Spleen (tissue), 11 donors: ENCODE results near the gene DOCK11. TPM values are rescaled to one million over a fixed set of nuclear protein-coding genes. Genes with fewer than 3 reads are reported as not detected.

Source experiments
- DNase-seq: peaks from one replicate; pipeline ENCODE4 v3.0.0-alpha.2; 2020
- H3K27ac ChIP-seq, 8 donors: fragments of 200-600 bp; sonication (generic) in 7 of 8; 1 replicate in 4 of 8; 2 replicates in 4 of 8; pipeline versions ENCODE4 v1.5.0 to v1.8.0; 2016 to 2021; ENCODE audit warnings: inconsistent platforms in 4 of 8, mild to moderate bottlenecking in 4 of 8, moderate library complexity in 1 of 8
- H3K27me3 ChIP-seq, 7 donors: fragments of 200-600 bp; sonication (generic) in 6 of 7; replicated peaks in 1 of 7; 1 replicate in 4 of 7; 2 replicates in 3 of 7; pipeline versions ENCODE4 v1.5.0 to v1.8.0; 2016 to 2021; ENCODE audit warnings: inconsistent platforms in 3 of 7, mild to moderate bottlenecking in 1 of 7
- H3K36me3 ChIP-seq, 6 donors: fragments of 200-600 bp; sonication (generic) in 5 of 6; 1 replicate in 4 of 6; 2 replicates in 2 of 6; pipeline versions ENCODE4 v1.5.0 to v1.8.0; 2016 to 2021; ENCODE audit warnings: inconsistent platforms in 2 of 6
- H3K4me1 ChIP-seq, 6 donors: fragments of 200-600 bp; sonication (generic) in 5 of 6; 1 replicate in 3 of 6; 2 replicates in 3 of 6; pipeline versions ENCODE4 v1.5.0 to v1.8.0; 2016 to 2021; ENCODE audit warnings: inconsistent platforms in 3 of 6
- H3K4me3 ChIP-seq, 8 donors: fragments of 200-600 bp; sonication (generic) in 7 of 8; 1 replicate in 4 of 8; 2 replicates in 4 of 8; pipeline versions ENCODE4 v1.5.0 to v1.8.0; 2016 to 2021; ENCODE audit warnings: inconsistent platforms in 4 of 8, mild to moderate bottlenecking in 4 of 8, moderate library complexity in 2 of 8
- H3K9me3 ChIP-seq, 8 donors: fragments of 200-600 bp; sonication (generic) in 7 of 8; 1 replicate in 4 of 8; 2 replicates in 4 of 8; pipeline versions ENCODE4 v1.5.0 to v1.8.0; 2016 to 2021; ENCODE audit warnings: inconsistent platforms in 4 of 8
- CTCF ChIP-seq, 11 experiments: fragments of 200-600 bp in 7 of 11; fragments of 450-650 bp in 4 of 11; sonication (generic) in 4 of 11; IDR thresholded peaks in 8 of 11; conservative IDR thresholded peaks in 3 of 11; 1 replicate in 7 of 11; 2 replicates in 4 of 11; pipeline versions ENCODE4 v1.4.0 to v1.8.0; 2016 to 2021; ENCODE audit warnings: antibody characterized with exemption in 11 of 11, inconsistent platforms in 4 of 11, mild to moderate bottlenecking in 1 of 11
- POLR2A ChIP-seq, 3 donors: fragments of 450-650 bp; IDR thresholded peaks; one replicate each; pipeline ENCODE4 v1.5.1; 2017; ENCODE audit warnings: antibody characterized with exemption in 3 of 3, mild to moderate bottlenecking in 1 of 3
- POLR2AphosphoS5 ChIP-seq, 3 donors: sonication (generic); formaldehyde crosslinking; IDR thresholded peaks; one replicate each; pipeline ENCODE4 v1.5.1; 2017; ENCODE audit warnings: antibody characterized with exemption in 3 of 3
- WGBS, 5 donors: extraction: QIAGEN DNeasy Blood & Tissue Kit in 3 of 5; methylation state at CpG; one replicate each; pipeline versions ENCODE4 v1.1.5 to v1.1.7; 2013 to 2018; 5-methylcytosine and 5-hydroxymethylcytosine counted together
- intact Hi-C: fragments of 100-400 bp; cut with DNase I; formaldehyde crosslinking; loops from one replicate; pipeline ENCODE4 v1.15.0; 2023; ENCODE audit warnings: low total_unique reads
- polyA plus RNA-seq, 3 donors: library from polyadenylated mRNA; stranded (reverse); fragments of 200-250 nt; gene quantifications; one replicate each; pipeline ENCODE4 v1.2.1, GENCODE V29; 2013
- total RNA-seq, 7 donors: library from RNA; depleted of rRNA in 3 of 7; stranded (reverse); fragments of >200 nt in 3 of 7; fragmentation: NEBNext Ultra II Directional in 4 of 7; extraction: Animal tissue kit (Norgen Biotek cat#: 25700) in 4 of 7; gene quantifications; one replicate each; pipeline versions ENCODE4 v1.1.0 to v1.2.1, GENCODE V29; 2016 to 2021
- donor health status: healthy with polysubstance abuse.
- donor health status: DM: no; HTN: no; CAD: no; lungs with moderate emphysema.
- donor health status: DM: no; HTN: no; CAD: no.
- donor health status: Bipolar disorder and iron deficiency.
- donor health status: healthy.
- donor health status: DM: no; HTN: no; CAD: no.
- donor health status: DM: yes; HTN: yes; CAD: no.

The DOCK11 gene
- total and polyA plus RNA-seq, 10 donors, result 32.8 to 68.9 (median 56.0) TPM

- peaks cover 0 to 87% (median 7%) of the 10 kb centered on the region in 6 donors for H3K36me3 ChIP-seq
- TF ChIP-seq POLR2AphosphoS5 (IDR thresholded peaks at IDR 0.05) (no peak), POLR2A (IDR thresholded peaks at IDR 0.05) (no peak), CTCF (IDR thresholded peaks at IDR 0.05 in 8 of 11, conservative IDR thresholded peaks at IDR 0.05 in 3 of 11) (no peak)
- no peaks in the 10 kb centered on the region for H3K27me3 ChIP-seq
- no peaks in the 10 kb centered on the region for H3K9me3 ChIP-seq
- no peak overlapping the region for H3K4me3 ChIP-seq
- no peak for DNase-seq
- peaks cover 0 to 7% (median 0%) of the 10 kb centered on the region in 6 donors for H3K4me1 ChIP-seq
- WGBS, 5 donors, result 85 to 100% (median 94%) methylated on average over 2 of the region's 2 CpGs
- intact Hi-C loops, result no loop called here
- no peak overlapping the region for H3K27ac ChIP-seq
Measured at GRCh38 chrX:118550792-118551191, 55.2 kb downstream of the DOCK11 start.

- WGBS, 5 donors, result 75 to 91% (median 83%) methylated on average over 6 of the region's 6 CpGs
- TF ChIP-seq CTCF (IDR thresholded peaks at IDR 0.05 in 8 of 11, conservative IDR thresholded peaks at IDR 0.05 in 3 of 11) (no peak), POLR2A (IDR thresholded peaks at IDR 0.05) (no peak), POLR2AphosphoS5 (IDR thresholded peaks at IDR 0.05) (no peak)
- Histone ChIP-seq H3K4me3 (no peak overlapping the region), H3K27me3 (no peaks in the 10 kb centered on the region), H3K9me3 (no peaks in the 10 kb centered on the region), H3K36me3 (peaks cover 0 to 87% (median 6%) of the 10 kb centered on the region in 6 donors), H3K4me1 (peaks cover 0 to 7% (median 0%) of the 10 kb centered on the region in 6 donors), H3K27ac (no peak overlapping the region)
- DNase-seq, result no peak
- intact Hi-C loops, result no loop called here
Measured at GRCh38 chrX:118551426-118551825, 55.8 kb downstream of the DOCK11 start.

GRCh38 chrX:118552121-118552900, 56.7 kb downstream of the DOCK11 start:
- no peak for TF ChIP-seq POLR2A (IDR thresholded peaks at IDR 0.05)
- peak in 1 of 3 donors; percentile 12 for TF ChIP-seq POLR2AphosphoS5 (IDR thresholded peaks at IDR 0.05)
- no peak for TF ChIP-seq CTCF (IDR thresholded peaks at IDR 0.05 in 8 of 11, conservative IDR thresholded peaks at IDR 0.05 in 3 of 11)
- peaks cover 0 to 7% (median 0%) of the 10 kb centered on the region in 6 donors for H3K4me1 ChIP-seq
- intact Hi-C loops, result no loop called here
- peaks cover 0 to 85% (median 4%) of the 10 kb centered on the region in 6 donors for H3K36me3 ChIP-seq
- H3K27ac ChIP-seq, result peak overlapping the region in 1 of 8 donors; percentile 9
- no peaks in the 10 kb centered on the region for H3K9me3 ChIP-seq
- H3K4me3 ChIP-seq, result no peak overlapping the region
- 58 to 78% (median 62%) methylated on average over 6 to 8 of the region's 8 CpGs for WGBS, 5 donors
- no peak for DNase-seq
- H3K27me3 ChIP-seq, result no peaks in the 10 kb centered on the region

GRCh38 chrX:118553042-118553710, 57.6 kb downstream of the DOCK11 start:
- DNase-seq, result no peak
- intact Hi-C loops, result no loop called here
- Histone ChIP-seq H3K4me3 (no peak overlapping the region), H3K36me3 (peaks cover 0 to 76% (median 1%) of the 10 kb centered on the region in 6 donors), H3K27me3 (no peaks in the 10 kb centered on the region), H3K9me3 (no peaks in the 10 kb centered on the region), H3K27ac (no peak overlapping the region), H3K4me1 (peaks cover 0 to 7% (median 0%) of the 10 kb centered on the region in 6 donors)
- 58 to 84% (median 73%) methylated on average over 2 of the region's 2 CpGs for WGBS, 5 donors
- TF ChIP-seq CTCF (IDR thresholded peaks at IDR 0.05 in 8 of 11, conservative IDR thresholded peaks at IDR 0.05 in 3 of 11) (no peak), POLR2AphosphoS5 (IDR thresholded peaks at IDR 0.05) (no peak), POLR2A (IDR thresholded peaks at IDR 0.05) (no peak)
